GM18526 (cell line): ENCODE measurements around the gene DTNA.

Experiments
- POLR2A ChIP-seq: IDR thresholded peaks from 3 replicates; pipeline ENCODE4 v1.6.1; 2011; ENCODE audit not compliant: insufficient read length; ENCODE audit errors: extremely low read depth

DTNA gene

GRCh38 chr18:34820360-34821065, 110.4 kb downstream of the DTNA start:
- no peak for TF ChIP-seq POLR2A

GRCh38 chr18:34821669-34822210, 111.6 kb downstream of the DTNA start:
- TF ChIP-seq POLR2A: no peak

GRCh38 chr18:34828093-34828492, 118.0 kb downstream of the DTNA start:
- no peak for TF ChIP-seq POLR2A

GRCh38 chr18:34834897-34835296, 124.8 kb downstream of the DTNA start:
- no peak for TF ChIP-seq POLR2A

- TF ChIP-seq POLR2A: no peak
Observed at GRCh38 chr18:34835466-34835865, 125.4 kb downstream of the DTNA start.

GRCh38 chr18:34837769-34838272, 127.7 kb downstream of the DTNA start:
- no peak for TF ChIP-seq POLR2A

GRCh38 chr18:34838669-34839068, 128.6 kb downstream of the DTNA start:
- no peak for TF ChIP-seq POLR2A

GRCh38 chr18:34840256-34840826, 130.2 kb downstream of the DTNA start:
- no peak for TF ChIP-seq POLR2A

GRCh38 chr18:34841891-34842290, 131.8 kb downstream of the DTNA start:
- TF ChIP-seq POLR2A: no peak

- TF ChIP-seq POLR2A: no peak
Observed at GRCh38 chr18:34844072-34844471, 134.0 kb downstream of the DTNA start.

GRCh38 chr18:34844732-34845459, 134.8 kb downstream of the DTNA start:
- TF ChIP-seq POLR2A: no peak

GRCh38 chr18:34847408-34847807, 137.3 kb downstream of the DTNA start:
- TF ChIP-seq POLR2A: no peak

- TF ChIP-seq POLR2A: no peak
Observed at GRCh38 chr18:34848156-34848555, 138.1 kb downstream of the DTNA start.

- TF ChIP-seq POLR2A: no peak
Observed at GRCh38 chr18:34848695-34849094, 138.6 kb downstream of the DTNA start.

- TF ChIP-seq POLR2A: no peak
Observed at GRCh38 chr18:34857320-34857719, 147.2 kb downstream of the DTNA start.

GRCh38 chr18:34858188-34858587, 148.1 kb downstream of the DTNA start:
- TF ChIP-seq POLR2A: no peak
